IMR-90 (cell line): Measurements from ENCODE around the gene CPOX. TPM values are rescaled to one million over a fixed set of nuclear protein-coding genes. Genes with fewer than 3 reads are reported as not detected.

Experiments used
- ATAC-seq: fragments of 200-7000 bp; cut with Tn5 transposase; 2 replicates; pipeline ENCODE4 v1.9.1; 2020; ENCODE audit warnings: low read depth, mild to moderate bottlenecking, moderate library complexity
- BruUV-seq: library from RNA; stranded (reverse); fragments of 400-500 nt; replicated peaks from 2 replicates; lab custom pipeline; 2021; lab: Mats Ljungman, UMichigan
- CTCF ChIA-PET: fragments of 300-600 bp; formaldehyde crosslinking; extraction: SDS; loops from one replicate; lab custom pipeline; 2021; ENCODE audit warnings: antibody characterized with exemption; lab: Yijun Ruan, JAX
- POLR2A ChIA-PET: fragments of 300-600 bp; sonication (Branson Sonifier 250); formaldehyde crosslinking; loops from one replicate; lab custom pipeline; 2022; ENCODE audit warnings: antibody characterized with exemption; ENCODE audit not compliant: unreplicated experiment; lab: Charles Lee
- DNase-seq: peaks from one replicate; pipeline ENCODE4 v3.0.0; 2013
- H2AFZ ChIP-seq: replicated peaks from 2 replicates; pipeline ENCODE3; 2013; ENCODE audit warnings: low read length, mild to moderate bottlenecking; ENCODE audit not compliant: poor library complexity
- H2AK5ac ChIP-seq: 2 replicates; pipeline ENCODE4 v1.6.1; 2013; ENCODE audit warnings: low read depth, low read length, inconsistent platforms
- H2AK9ac ChIP-seq: replicated peaks from 2 replicates; pipeline ENCODE3; 2013; ENCODE audit warnings: mild to moderate bottlenecking, low read depth, low read length, moderate library complexity; ENCODE audit not compliant: poor library complexity
- H2BK120ac ChIP-seq: 2 replicates; pipeline ENCODE4 v1.6.1; 2013; ENCODE audit warnings: low read depth, low read length, inconsistent platforms
- H2BK15ac ChIP-seq: 3 replicates; pipeline ENCODE4 v1.6.1; 2013; ENCODE audit warnings: low read depth, low read length, inconsistent platforms
- H2BK20ac ChIP-seq: 2 replicates; pipeline ENCODE4 v1.6.1; 2013; ENCODE audit warnings: low read depth, mild to moderate bottlenecking, inconsistent platforms, low read length, moderate library complexity
- H2BK5ac ChIP-seq: 2 replicates; pipeline ENCODE4 v1.6.1; 2013; ENCODE audit warnings: mild to moderate bottlenecking, low read depth, low read length, inconsistent platforms; ENCODE audit not compliant: poor library complexity, severe bottlenecking
- H3K14ac ChIP-seq: replicated peaks from 2 replicates; pipeline ENCODE4 v1.6.1; 2013; ENCODE audit warnings: low read depth, low read length, inconsistent platforms
- H3K18ac ChIP-seq: 2 replicates; pipeline ENCODE4 v1.6.1; 2013; ENCODE audit warnings: low read depth, low read length, control low read depth
- H3K23ac ChIP-seq: 2 replicates; pipeline ENCODE4 v1.6.1; 2013; ENCODE audit warnings: low read depth, low read length, inconsistent platforms
- H3K27ac ChIP-seq: 2 replicates; pipeline ENCODE4 v1.5.1; 2013; ENCODE audit warnings: mild to moderate bottlenecking, control low read depth, low read length; ENCODE audit not compliant: insufficient read depth
- H3K27me3 ChIP-seq: 2 replicates; pipeline ENCODE4 v1.6.1; 2013; ENCODE audit warnings: low read length; ENCODE audit not compliant: control insufficient read depth, insufficient read depth
- H3K36me3 ChIP-seq: 2 replicates; pipeline ENCODE4 v1.6.1; 2013; ENCODE audit warnings: low read length, mixed read lengths; ENCODE audit not compliant: control insufficient read depth, insufficient read depth
- H3K4ac ChIP-seq: 2 replicates; pipeline ENCODE4 v1.6.1; 2013; ENCODE audit warnings: low read depth, low read length, inconsistent platforms
- H3K4me1 ChIP-seq: 2 replicates; pipeline ENCODE4 v1.6.1; 2013; ENCODE audit warnings: low read length, mixed read lengths; ENCODE audit not compliant: control insufficient read depth, insufficient read depth
- H3K4me2 ChIP-seq: 2 replicates; pipeline ENCODE4 v1.6.1; 2013; ENCODE audit warnings: low read depth, mild to moderate bottlenecking, control low read depth, low read length, moderate library complexity
- H3K4me3 ChIP-seq: 2 replicates; pipeline ENCODE4 v1.5.1; 2013; ENCODE audit warnings: low read depth, mild to moderate bottlenecking, control low read depth, low read length, moderate library complexity; ENCODE audit not compliant: insufficient read depth
- H3K56ac ChIP-seq: 2 replicates; pipeline ENCODE4 v1.6.1; 2013; ENCODE audit warnings: low read length, inconsistent platforms; ENCODE audit not compliant: insufficient read depth; ENCODE audit errors: extremely low read depth
- H3K79me1 ChIP-seq, 2 experiments: 2 replicates each; pipeline ENCODE4 v1.6.1; 2013; ENCODE audit warnings: low read length in 2 of 2, inconsistent platforms in 1 of 2, low read depth in 1 of 2
- H3K9ac ChIP-seq: 2 replicates; pipeline ENCODE4 v1.6.1; 2013; ENCODE audit warnings: low read depth, low read length, control low read depth
- H3K9me1 ChIP-seq: 2 replicates; pipeline ENCODE4 v1.6.1; 2013; ENCODE audit warnings: low read length, inconsistent platforms; ENCODE audit not compliant: insufficient read depth
- H3K9me3 ChIP-seq: 2 replicates; pipeline ENCODE4 v1.6.1; 2013; ENCODE audit warnings: low read length; ENCODE audit not compliant: control insufficient read depth, insufficient read depth
- H4K20me1 ChIP-seq: 2 replicates; pipeline ENCODE4 v1.6.1; 2013; ENCODE audit warnings: low read length, inconsistent platforms; ENCODE audit not compliant: insufficient read depth
- H4K5ac ChIP-seq: 2 replicates; pipeline ENCODE4 v1.6.1; 2013; ENCODE audit warnings: mild to moderate bottlenecking, low read depth, low read length, control low read depth
- H4K8ac ChIP-seq, 2 experiments: 2 replicates each; pipeline ENCODE4 v1.6.1; 2013; ENCODE audit warnings: low read depth in 2 of 2, low read length in 2 of 2, control low read depth in 1 of 2, inconsistent platforms in 1 of 2
- H4K91ac ChIP-seq: 2 replicates; pipeline ENCODE4 v1.6.1; 2013; ENCODE audit warnings: low read depth, low read length, inconsistent platforms; ENCODE audit not compliant: insufficient read depth
- BHLHE40 ChIP-seq: fragments of 150-350 bp; IDR thresholded peaks from 2 replicates; pipeline ENCODE4 v1.6.1; 2016; ENCODE audit warnings: mild to moderate bottlenecking, low read depth, low read length
- CEBPB ChIP-seq: IDR thresholded peaks from 2 replicates; pipeline ENCODE4 v1.6.1; 2012; ENCODE audit warnings: low read depth, low read length, improper control_type of control experiment
- CHD1 ChIP-seq: IDR thresholded peaks from 2 replicates; pipeline ENCODE4 v1.6.1; 2012; ENCODE audit warnings: low read depth, low read length, improper control_type of control experiment
- ELK1 ChIP-seq: fragments of 150-350 bp; IDR thresholded peaks from 2 replicates; pipeline ENCODE4 v1.6.1; 2016; ENCODE audit warnings: low read depth, mild to moderate bottlenecking, low read length, moderate library complexity, borderline replicate concordance
- FOS ChIP-seq: fragments of 150-350 bp; IDR thresholded peaks from 2 replicates; pipeline ENCODE4 v1.6.1; 2016; ENCODE audit warnings: low read depth, low read length
- MAFK ChIP-seq: IDR thresholded peaks from 2 replicates; pipeline ENCODE4 v1.6.1; 2012; ENCODE audit warnings: low read depth, low read length, improper control_type of control experiment
- MAZ ChIP-seq: IDR thresholded peaks from 2 replicates; pipeline ENCODE4 v1.6.1; 2012; ENCODE audit warnings: low read depth, mild to moderate bottlenecking, low read length, improper control_type of control experiment, moderate library complexity, borderline replicate concordance
- MXI1 ChIP-seq: IDR thresholded peaks from 2 replicates; pipeline ENCODE4 v1.6.1; 2012; ENCODE audit warnings: low read depth, mild to moderate bottlenecking, low read length, moderate library complexity, borderline replicate concordance
- NFE2L2 ChIP-seq: fragments of 150-350 bp; IDR thresholded peaks from 2 replicates; pipeline ENCODE4 v1.6.1; 2016; ENCODE audit warnings: low read depth, mild to moderate bottlenecking, low read length
- POLR2A ChIP-seq: IDR thresholded peaks from 2 replicates; pipeline ENCODE4 v1.6.1; 2012; ENCODE audit warnings: mild to moderate bottlenecking, low read depth, low read length
- RAD21 ChIP-seq: IDR thresholded peaks from 2 replicates; pipeline ENCODE4 v1.6.1; 2012; ENCODE audit warnings: low read length, improper control_type of control experiment
- RCOR1 ChIP-seq: IDR thresholded peaks from 2 replicates; pipeline ENCODE4 v1.6.1; 2012; ENCODE audit warnings: mild to moderate bottlenecking, low read length, improper control_type of control experiment; ENCODE audit not compliant: insufficient replicate concordance
- RFX5 ChIP-seq: IDR thresholded peaks from 2 replicates; pipeline ENCODE4 v1.8.0; 2012; ENCODE audit warnings: low read depth, mild to moderate bottlenecking, low read length, moderate library complexity
- SMC3 ChIP-seq: fragments of 150-350 bp; IDR thresholded peaks from 2 replicates; pipeline ENCODE4 v1.6.1; 2016; ENCODE audit warnings: low read depth, mild to moderate bottlenecking, antibody characterized with exemption, low read length, moderate library complexity
- WGBS, 2 experiments: methylation state at CpG; one replicate each; pipeline versions ENCODE4 v1.1.5 to v1.1.7; 2013; ENCODE audit warnings: missing lambda C conversion rate in 2 of 2; ENCODE audit not compliant: insufficient read length in 1 of 2; ENCODE audit errors: extremely low coverage in 2 of 2; 5-methylcytosine and 5-hydroxymethylcytosine counted together
- dilution Hi-C: fragments of 300-500 bp; cut with HindIII; formaldehyde crosslinking; loops from one replicate; pipeline ENCODE4 v1.14.3; 2018; ENCODE audit warnings: low sequenced_read_pairs; ENCODE audit not compliant: unreplicated experiment
- in situ Hi-C: fragments of 300-500 bp; cut with MboI; formaldehyde crosslinking; loops from 3 replicates; pipeline ENCODE4 v1.14.3; 2019; ENCODE audit warnings: low sequenced_read_pairs, inconsistent platforms, mixed read lengths
- intact Hi-C: fragments of 100-400 bp; cut with micrococcal nuclease; formaldehyde crosslinking; loops from 2 replicates; pipeline ENCODE4 v1.10.0; 2022
- polyA plus RNA-seq, 3 experiments: library from polyadenylated mRNA; depleted of rRNA; stranded (reverse); fragments of >200 nt; gene quantifications; 2 replicates each; pipeline ENCODE4 v1.2.3, GENCODE V29; 2012; ENCODE audit warnings: low replicate concordance in 1 of 3
- total RNA-seq: library from RNA; depleted of rRNA; stranded (reverse); fragments of >200 nt; gene quantifications from 2 replicates; pipeline ENCODE4 v1.2.3, GENCODE V29; 2012
- TF ChIP-seq, protein P1 (sequence below): conservative IDR thresholded peaks from 2 replicates; pipeline ENCODE4 v1.5.1; 2012; ENCODE audit warnings: mild to moderate bottlenecking, low read depth, low read length, improper control_type of control experiment
- TF ChIP-seq, protein P2 (sequence below): fragments of 150-350 bp; IDR thresholded peaks from 2 replicates; pipeline ENCODE4 v1.6.1; 2017; ENCODE audit warnings: mild to moderate bottlenecking, antibody characterized with exemption, low read length, low read depth

The CPOX gene
- total and polyA plus RNA-seq, 2 of the 4 experiments (the other 2 are of a cell fraction) = 14.5 to 19.4 TPM

DNA sequence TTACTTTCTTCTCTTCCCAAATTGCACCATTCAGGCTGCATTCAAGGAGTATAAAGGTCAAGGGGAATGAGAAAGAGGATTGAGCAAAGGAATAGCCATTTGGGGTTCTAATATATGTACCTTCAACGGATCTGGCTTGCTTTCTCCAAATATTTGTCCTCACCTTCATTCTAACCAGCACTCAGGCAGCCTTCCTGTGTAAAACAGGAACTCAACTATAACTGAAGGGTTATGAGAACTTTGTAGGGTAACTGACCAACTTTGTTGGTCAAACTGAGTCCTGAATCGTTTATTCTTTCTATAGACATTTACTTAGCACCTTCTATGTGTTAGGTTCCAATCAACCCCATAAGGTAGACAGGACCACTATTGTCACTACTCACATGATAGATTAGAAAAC, 5.1 kb upstream of the CPOX start:
- H2AK9ac ChIP-seq = no peak overlapping the region
- intact Hi-C loops = no loop called here

More for the DNA sequence above, 5.1 kb upstream of the CPOX start:
- Histone ChIP-seq H3K4ac (no peak overlapping the region), H2BK15ac (no peak overlapping the region), H3K4me2 (no peak overlapping the region), H2BK20ac (no peak overlapping the region), H3K23ac (no peak overlapping the region), H3K56ac (no peak overlapping the region), H3K27ac (no peak overlapping the region), H3K4me3 (no peak overlapping the region), H2BK5ac (no peak overlapping the region), H3K36me3 (no peaks in the 10 kb centered on the region), H3K9me1 (no peaks in the 10 kb centered on the region), H2AK5ac (no peak overlapping the region), H3K14ac (no peak overlapping the region), H4K8ac (no peak overlapping the region), H4K91ac (no peak overlapping the region), H4K20me1 (no peaks in the 10 kb centered on the region), H3K18ac (no peak overlapping the region), H3K4me1 (peaks cover 2% of the 10 kb centered on the region; the same call in 1 of the 2 replicates), H4K5ac (no peak overlapping the region), H3K9ac (no peak overlapping the region), H3K79me1 (no peaks in the 10 kb centered on the region), H2BK120ac (no peak overlapping the region), H3K9me3 (no peaks in the 10 kb centered on the region), H3K27me3 (no peaks in the 10 kb centered on the region), H2AFZ (no peak overlapping the region)
- dilution Hi-C loops (no loop called here), in situ Hi-C loops (loop anchor here (25.0 kb wide), 1 partner anchor 786 kb away; the partner anchor contains the start of gene CRYBG3)
- ATAC-seq (no peak), DNase-seq (no peak)
- no CpG with 5 or more reads among the region's 2 CpGs for WGBS, 2 experiments
- no TSS peak for BruUV-seq
- ChIA-PET CTCF (interaction anchor here (2.3 kb wide), 1 partner anchor 215 kb away, joined by 9 read pairs; no protein-coding TSS in a partner anchor), POLR2A (no interaction called here)
- TF ChIP-seq, protein P1, sequence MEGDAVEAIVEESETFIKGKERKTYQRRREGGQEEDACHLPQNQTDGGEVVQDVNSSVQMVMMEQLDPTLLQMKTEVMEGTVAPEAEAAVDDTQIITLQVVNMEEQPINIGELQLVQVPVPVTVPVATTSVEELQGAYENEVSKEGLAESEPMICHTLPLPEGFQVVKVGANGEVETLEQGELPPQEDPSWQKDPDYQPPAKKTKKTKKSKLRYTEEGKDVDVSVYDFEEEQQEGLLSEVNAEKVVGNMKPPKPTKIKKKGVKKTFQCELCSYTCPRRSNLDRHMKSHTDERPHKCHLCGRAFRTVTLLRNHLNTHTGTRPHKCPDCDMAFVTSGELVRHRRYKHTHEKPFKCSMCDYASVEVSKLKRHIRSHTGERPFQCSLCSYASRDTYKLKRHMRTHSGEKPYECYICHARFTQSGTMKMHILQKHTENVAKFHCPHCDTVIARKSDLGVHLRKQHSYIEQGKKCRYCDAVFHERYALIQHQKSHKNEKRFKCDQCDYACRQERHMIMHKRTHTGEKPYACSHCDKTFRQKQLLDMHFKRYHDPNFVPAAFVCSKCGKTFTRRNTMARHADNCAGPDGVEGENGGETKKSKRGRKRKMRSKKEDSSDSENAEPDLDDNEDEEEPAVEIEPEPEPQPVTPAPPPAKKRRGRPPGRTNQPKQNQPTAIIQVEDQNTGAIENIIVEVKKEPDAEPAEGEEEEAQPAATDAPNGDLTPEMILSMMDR = no peak
- TF ChIP-seq RCOR1 = no peak
- no peak for TF ChIP-seq MAFK
- TF ChIP-seq CEBPB = no peak
- no peak for TF ChIP-seq SMC3
- no peak for TF ChIP-seq POLR2A
- no peak for TF ChIP-seq MXI1
- TF ChIP-seq, protein P2, sequence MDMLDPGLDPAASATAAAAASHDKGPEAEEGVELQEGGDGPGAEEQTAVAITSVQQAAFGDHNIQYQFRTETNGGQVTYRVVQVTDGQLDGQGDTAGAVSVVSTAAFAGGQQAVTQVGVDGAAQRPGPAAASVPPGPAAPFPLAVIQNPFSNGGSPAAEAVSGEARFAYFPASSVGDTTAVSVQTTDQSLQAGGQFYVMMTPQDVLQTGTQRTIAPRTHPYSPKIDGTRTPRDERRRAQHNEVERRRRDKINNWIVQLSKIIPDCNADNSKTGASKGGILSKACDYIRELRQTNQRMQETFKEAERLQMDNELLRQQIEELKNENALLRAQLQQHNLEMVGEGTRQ = no peak
- no peak for TF ChIP-seq NFE2L2
- TF ChIP-seq CHD1 = no peak
- TF ChIP-seq BHLHE40 = no peak
- no peak for TF ChIP-seq RAD21
- TF ChIP-seq FOS = no peak
- TF ChIP-seq RFX5 = no peak
- TF ChIP-seq MAZ = no peak
- no peak for TF ChIP-seq ELK1
